Panc1 (cell line): ENCODE measurements around the gene NT5C1A. TPM values are rescaled to one million over a fixed set of nuclear protein-coding genes. Genes with fewer than 3 reads are reported as not detected.

Experiments
- ATAC-seq: fragments of 200-7000 bp; cut with Tn5 transposase; 2 replicates; pipeline ENCODE4 v1.9.1; 2020; ENCODE audit warnings: mild to moderate bottlenecking, moderate library complexity
- BruUV-seq: library from RNA; stranded (reverse); fragments of 400-500 nt; replicated peaks from 2 replicates; lab custom pipeline; 2021; lab: Mats Ljungman, UMichigan
- CTCF ChIA-PET: fragments of 300-600 bp; sonication (Branson Sonifier 250); formaldehyde crosslinking; loops from one replicate; lab custom pipeline; 2022; ENCODE audit warnings: antibody characterized with exemption; lab: Charles Lee
- POLR2A ChIA-PET: fragments of 300-600 bp; sonication (Branson Sonifier 250); formaldehyde crosslinking; loops from one replicate; lab custom pipeline; 2022; ENCODE audit warnings: antibody characterized with exemption; lab: Charles Lee
- DNase-seq: peaks from one replicate; pipeline ENCODE4 v3.0.0-alpha.2; 2010; ENCODE audit warnings: low read depth, low spot score
- H3K27ac ChIP-seq: 2 replicates; pipeline ENCODE4 v1.5.1; 2011; ENCODE audit warnings: mild to moderate bottlenecking, low read length, inconsistent platforms
- H3K27me3 ChIP-seq: fragments of 200-500 bp; sonication (Bioruptor generic); 2 replicates; pipeline ENCODE4 v1.6.0; 2014; ENCODE audit warnings: low read length, inconsistent platforms; ENCODE audit not compliant: control insufficient read depth, insufficient read depth
- H3K36me3 ChIP-seq: fragments of 200-500 bp; sonication (Bioruptor generic); 2 replicates; pipeline ENCODE4 v1.5.1; 2014; ENCODE audit warnings: inconsistent platforms, mild to moderate bottlenecking, low read length, moderate library complexity; ENCODE audit not compliant: control insufficient read depth, insufficient read depth
- H3K4me1 ChIP-seq: 2 replicates; pipeline ENCODE4 v1.5.1; 2011; ENCODE audit warnings: inconsistent platforms, mild to moderate bottlenecking, low read length, moderate library complexity; ENCODE audit not compliant: control insufficient read depth, insufficient read depth
- H3K4me3 ChIP-seq, 2 experiments: 2 replicates each; pipeline ENCODE4 v1.5.1; 2011 to 2012; ENCODE audit warnings: low read depth in 2 of 2, low read length in 2 of 2, mild to moderate bottlenecking in 2 of 2, inconsistent platforms in 1 of 2, moderate library complexity in 1 of 2
- H3K9me3 ChIP-seq: fragments of 200-500 bp; sonication (Bioruptor generic); 2 replicates; pipeline ENCODE4 v1.5.1; 2014; ENCODE audit warnings: low read depth, mild to moderate bottlenecking, inconsistent platforms, low read length, moderate library complexity; ENCODE audit not compliant: control insufficient read depth, insufficient read depth
- POLR2AphosphoS5 ChIP-seq: IDR thresholded peaks from 2 replicates; pipeline ENCODE4 v1.6.1; 2012; ENCODE audit warnings: mild to moderate bottlenecking, low read depth, low read length, moderate library complexity
- SIN3A ChIP-seq: IDR thresholded peaks from 2 replicates; pipeline ENCODE4 v1.6.1; 2012; ENCODE audit warnings: low read depth, mild to moderate bottlenecking, low read length, moderate library complexity, borderline replicate concordance; ENCODE audit not compliant: insufficient read depth
- TCF7L2 ChIP-seq: IDR thresholded peaks from 2 replicates; pipeline ENCODE4 v1.6.1; 2011; ENCODE audit warnings: mild to moderate bottlenecking, low read depth, low read length, inconsistent platforms
- in situ Hi-C: cut with HindIII; loops from 2 replicates; pipeline ENCODE4 v1.10.0; 2016; ENCODE audit warnings: low sequenced_read_pairs, low pct_unique_long_range_greater_than_20kb
- intact Hi-C: fragments of 100-400 bp; cut with micrococcal nuclease; formaldehyde crosslinking; loops from one replicate; pipeline ENCODE4 v1.10.0; 2022; ENCODE audit not compliant: unreplicated experiment
- total RNA-seq: library from RNA; stranded (reverse); gene quantifications from one replicate; pipeline ENCODE4 v1.2.1, GENCODE V29; 2021; ENCODE audit not compliant: unreplicated experiment
- TF ChIP-seq, protein P1 (sequence below), 2 experiments: IDR thresholded peaks; 2 replicates each; pipeline ENCODE4 v1.6.1; 2011 to 2012; ENCODE audit warnings: low read depth in 2 of 2, control low read depth in 1 of 2, low read length in 1 of 2, mild to moderate bottlenecking in 1 of 2, moderate library complexity in 1 of 2; ENCODE audit not compliant: insufficient read depth in 1 of 2
- TF ChIP-seq, protein P2 (sequence below): fragments of 450-650 bp; IDR thresholded peaks from 2 replicates; pipeline ENCODE4 v1.5.1; 2017; ENCODE audit warnings: mild to moderate bottlenecking

NT5C1A gene
- total RNA-seq, 1 experiment from 2014 or later: not detected

DNA sequence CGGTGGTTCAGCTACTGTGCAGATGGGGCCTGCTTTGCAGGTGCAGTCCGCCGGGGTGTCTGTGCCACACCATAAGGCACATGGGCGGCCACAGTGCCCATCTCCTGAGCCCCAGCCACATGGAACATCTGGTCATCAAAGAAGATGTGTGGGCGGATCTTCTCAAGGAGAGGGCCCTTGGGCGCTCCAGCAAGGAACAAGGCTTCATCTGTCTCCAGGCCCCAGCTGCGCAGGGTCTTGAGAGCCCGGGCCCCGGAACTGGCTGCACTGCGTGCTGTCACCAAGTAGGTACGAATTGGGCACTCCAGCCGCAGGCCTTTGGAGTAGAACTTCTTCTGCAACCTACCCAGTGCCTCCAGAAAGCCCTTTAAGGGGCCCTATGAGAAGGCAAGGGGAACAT lies 12.8 kb downstream of the NT5C1A start:
- Histone ChIP-seq H3K4me1 (no peaks in the 10 kb centered on the region), H3K36me3 (no peaks in the 10 kb centered on the region), H3K27me3 (no peaks in the 10 kb centered on the region; the same call in 1 of the 2 replicates), H3K4me3 (no peak overlapping the region), H3K9me3 (no peaks in the 10 kb centered on the region), H3K27ac (no peak overlapping the region)
- POLR2A ChIA-PET: no interaction called here
- in situ Hi-C loops (no loop called here), intact Hi-C loops (no loop called here)
- no peak for TF ChIP-seq SIN3A
- TF ChIP-seq POLR2AphosphoS5: no peak
- TF ChIP-seq, protein P1, sequence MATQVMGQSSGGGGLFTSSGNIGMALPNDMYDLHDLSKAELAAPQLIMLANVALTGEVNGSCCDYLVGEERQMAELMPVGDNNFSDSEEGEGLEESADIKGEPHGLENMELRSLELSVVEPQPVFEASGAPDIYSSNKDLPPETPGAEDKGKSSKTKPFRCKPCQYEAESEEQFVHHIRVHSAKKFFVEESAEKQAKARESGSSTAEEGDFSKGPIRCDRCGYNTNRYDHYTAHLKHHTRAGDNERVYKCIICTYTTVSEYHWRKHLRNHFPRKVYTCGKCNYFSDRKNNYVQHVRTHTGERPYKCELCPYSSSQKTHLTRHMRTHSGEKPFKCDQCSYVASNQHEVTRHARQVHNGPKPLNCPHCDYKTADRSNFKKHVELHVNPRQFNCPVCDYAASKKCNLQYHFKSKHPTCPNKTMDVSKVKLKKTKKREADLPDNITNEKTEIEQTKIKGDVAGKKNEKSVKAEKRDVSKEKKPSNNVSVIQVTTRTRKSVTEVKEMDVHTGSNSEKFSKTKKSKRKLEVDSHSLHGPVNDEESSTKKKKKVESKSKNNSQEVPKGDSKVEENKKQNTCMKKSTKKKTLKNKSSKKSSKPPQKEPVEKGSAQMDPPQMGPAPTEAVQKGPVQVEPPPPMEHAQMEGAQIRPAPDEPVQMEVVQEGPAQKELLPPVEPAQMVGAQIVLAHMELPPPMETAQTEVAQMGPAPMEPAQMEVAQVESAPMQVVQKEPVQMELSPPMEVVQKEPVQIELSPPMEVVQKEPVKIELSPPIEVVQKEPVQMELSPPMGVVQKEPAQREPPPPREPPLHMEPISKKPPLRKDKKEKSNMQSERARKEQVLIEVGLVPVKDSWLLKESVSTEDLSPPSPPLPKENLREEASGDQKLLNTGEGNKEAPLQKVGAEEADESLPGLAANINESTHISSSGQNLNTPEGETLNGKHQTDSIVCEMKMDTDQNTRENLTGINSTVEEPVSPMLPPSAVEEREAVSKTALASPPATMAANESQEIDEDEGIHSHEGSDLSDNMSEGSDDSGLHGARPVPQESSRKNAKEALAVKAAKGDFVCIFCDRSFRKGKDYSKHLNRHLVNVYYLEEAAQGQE (IDR thresholded peaks at IDR 0.05; ENCODE audit: insufficient read depth in 1 of 2, low read depth in 2 of 2, low read length in 1 of 2): no peak
- TF ChIP-seq, protein P2, sequence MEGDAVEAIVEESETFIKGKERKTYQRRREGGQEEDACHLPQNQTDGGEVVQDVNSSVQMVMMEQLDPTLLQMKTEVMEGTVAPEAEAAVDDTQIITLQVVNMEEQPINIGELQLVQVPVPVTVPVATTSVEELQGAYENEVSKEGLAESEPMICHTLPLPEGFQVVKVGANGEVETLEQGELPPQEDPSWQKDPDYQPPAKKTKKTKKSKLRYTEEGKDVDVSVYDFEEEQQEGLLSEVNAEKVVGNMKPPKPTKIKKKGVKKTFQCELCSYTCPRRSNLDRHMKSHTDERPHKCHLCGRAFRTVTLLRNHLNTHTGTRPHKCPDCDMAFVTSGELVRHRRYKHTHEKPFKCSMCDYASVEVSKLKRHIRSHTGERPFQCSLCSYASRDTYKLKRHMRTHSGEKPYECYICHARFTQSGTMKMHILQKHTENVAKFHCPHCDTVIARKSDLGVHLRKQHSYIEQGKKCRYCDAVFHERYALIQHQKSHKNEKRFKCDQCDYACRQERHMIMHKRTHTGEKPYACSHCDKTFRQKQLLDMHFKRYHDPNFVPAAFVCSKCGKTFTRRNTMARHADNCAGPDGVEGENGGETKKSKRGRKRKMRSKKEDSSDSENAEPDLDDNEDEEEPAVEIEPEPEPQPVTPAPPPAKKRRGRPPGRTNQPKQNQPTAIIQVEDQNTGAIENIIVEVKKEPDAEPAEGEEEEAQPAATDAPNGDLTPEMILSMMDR: no peak
- no peak for TF ChIP-seq TCF7L2
- DNase-seq: no peak
- CTCF ChIA-PET: interaction anchor here (0.7 to 1.9 kb wide), 5 partner anchors 49 to 55 kb away, joined by 3 to 12 read pairs (median 5); no protein-coding TSS in a partner anchor
- no TSS peak for BruUV-seq
- ATAC-seq: no peak

DNA sequence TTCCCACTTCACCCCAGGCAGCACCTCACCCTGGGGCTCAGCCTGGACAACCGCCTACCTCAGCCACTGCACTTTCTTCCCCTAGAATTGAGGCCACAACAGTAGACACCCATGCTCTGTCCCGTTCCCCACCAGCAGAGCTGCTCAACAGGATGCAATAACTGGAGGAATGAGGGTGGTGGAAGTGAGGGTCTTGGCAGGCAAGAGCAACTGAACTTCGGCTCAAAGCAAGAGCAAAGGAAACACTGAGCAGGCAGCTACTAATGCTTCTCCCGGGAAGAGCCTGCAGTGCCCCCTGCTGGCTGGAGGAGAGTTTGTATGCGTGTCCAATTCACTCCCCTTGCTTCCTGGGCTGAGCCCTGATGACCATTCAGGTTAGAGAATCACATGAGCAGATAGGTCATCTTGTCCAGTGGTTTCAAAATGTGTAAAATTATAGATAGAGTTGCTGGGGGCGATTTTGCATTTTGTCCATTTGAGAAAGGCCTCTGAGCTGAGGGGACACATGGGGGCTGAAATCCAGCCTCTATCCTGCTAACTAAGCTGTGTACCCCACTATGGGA lies 13.9 kb downstream of the NT5C1A start:
- H3K36me3 ChIP-seq: no peaks in the 10 kb centered on the region
- peaks cover 3% of the 10 kb centered on the region; the same call in 1 of the 2 replicates for H3K27me3 ChIP-seq
- no peaks in the 10 kb centered on the region for H3K4me1 ChIP-seq
- intact Hi-C loops (loop anchor here (1.0 kb wide), 1 partner anchor 52 kb away; no protein-coding TSS in a partner anchor), in situ Hi-C loops (no loop called here)
- no TSS peak for BruUV-seq
- H3K4me3 ChIP-seq: no peak overlapping the region
- peak; percentile 73; the same call in 1 of the 2 replicates for ATAC-seq
- no peak overlapping the region for H3K27ac ChIP-seq
- TF ChIP-seq, protein P1 (IDR thresholded peaks at IDR 0.05; ENCODE audit: insufficient read depth in 1 of 2, low read depth in 2 of 2, low read length in 1 of 2): no peak
- TF ChIP-seq, protein P2: peak; percentile 93
- ChIA-PET POLR2A (no interaction called here), CTCF (interaction anchor here (0.6 to 1.9 kb wide), 7 partner anchors 14 to 188 kb away, joined by 3 to 12 read pairs (median 5); partner anchors contain the start of gene NT5C1A)
- DNase-seq: peak; percentile 46
- no peaks in the 10 kb centered on the region for H3K9me3 ChIP-seq
